PFSK-1 (cell line): ENCODE data around the gene DLL3.

ENCODE experiments used
- FOXP2 ChIP-seq: optimal IDR thresholded peaks from 2 replicates; pipeline ENCODE3; 2011; ENCODE audit warnings: borderline replicate concordance, control low read depth, inconsistent platforms; ENCODE audit not compliant: insufficient read depth; ENCODE audit errors: extremely low read length, extremely low read depth
- POLR2AphosphoS5 ChIP-seq: IDR thresholded peaks from 2 replicates; pipeline ENCODE4 v1.6.1; 2012; ENCODE audit warnings: low read depth, mild to moderate bottlenecking, control low read depth, low read length, moderate library complexity
- REST ChIP-seq, 2 experiments: IDR thresholded peaks; 2 replicates each; pipeline versions ENCODE4 v1.6.1 to v1.8.0; 2011 to 2012; ENCODE audit warnings: low read depth in 2 of 2, low read length in 2 of 2, control low read depth in 1 of 2, inconsistent platforms in 1 of 2, mild to moderate bottlenecking in 1 of 2, moderate library complexity in 1 of 2; ENCODE audit not compliant: insufficient read depth in 1 of 2
- SIN3A ChIP-seq: IDR thresholded peaks from 2 replicates; pipeline ENCODE4 v1.6.1; 2012; ENCODE audit warnings: mild to moderate bottlenecking, low read length, moderate library complexity, borderline replicate concordance; ENCODE audit not compliant: insufficient read depth
- TAF1 ChIP-seq: IDR thresholded peaks from 2 replicates; pipeline ENCODE4 v1.6.1; 2012; ENCODE audit warnings: low read length, control low read depth, borderline replicate concordance; ENCODE audit not compliant: insufficient read depth

The DLL3 gene

GRCh38 chr19:39497996-39498797, 550 bp upstream of the DLL3 start:
- TF ChIP-seq FOXP2 (peak; percentile 38), POLR2AphosphoS5 (no peak)

DNA sequence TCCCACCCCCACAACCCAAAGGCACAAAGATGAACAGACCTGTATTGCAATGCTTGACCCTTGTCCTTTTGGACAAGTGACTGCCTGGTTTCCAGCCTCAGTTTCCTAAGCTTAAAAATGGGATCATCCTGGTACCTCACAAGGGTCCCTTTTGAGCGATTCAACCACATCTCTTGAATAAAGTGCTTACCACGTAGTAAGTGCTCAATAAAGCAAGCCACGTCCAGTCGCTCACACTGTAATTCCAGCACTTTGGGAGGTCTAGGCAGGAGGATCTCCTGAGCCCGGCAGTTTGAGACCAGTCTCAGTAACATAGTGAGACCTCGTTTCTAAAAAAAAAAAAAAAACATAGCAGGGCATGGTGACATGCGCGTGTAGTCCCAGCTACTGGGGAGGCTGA, 1.2 kb downstream of the DLL3 start:
- no peak for TF ChIP-seq SIN3A
- no peak for TF ChIP-seq FOXP2
- no peak for TF ChIP-seq TAF1
- no peak for TF ChIP-seq REST (IDR thresholded peaks at IDR 0.05; ENCODE audit: insufficient read depth in 1 of 2, low read depth in 2 of 2, low read length in 2 of 2)
- TF ChIP-seq POLR2AphosphoS5, result no peak

DNA sequence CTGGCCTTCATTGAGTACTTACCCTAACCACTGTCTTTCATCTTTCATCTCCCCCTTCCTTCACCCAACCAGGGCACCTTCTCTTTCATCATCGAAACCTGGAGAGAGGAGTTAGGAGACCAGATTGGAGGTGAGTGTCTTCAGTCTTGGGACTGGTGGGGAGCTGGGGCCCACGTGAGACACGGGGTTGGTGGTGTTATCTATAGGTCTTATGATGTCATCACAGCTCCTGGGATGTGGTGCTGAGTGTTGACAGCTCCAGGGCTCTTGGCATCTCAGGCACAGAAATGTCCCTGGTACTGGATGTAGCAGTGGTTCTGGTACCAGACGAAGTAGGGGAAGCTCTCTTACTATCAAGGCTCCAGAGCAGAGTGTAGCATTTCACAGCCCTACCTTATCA, 1.8 kb downstream of the DLL3 start:
- TF ChIP-seq TAF1 (no peak), SIN3A (no peak), REST (IDR thresholded peaks at IDR 0.05; ENCODE audit: insufficient read depth in 1 of 2, low read depth in 2 of 2, low read length in 2 of 2) (no peak), FOXP2 (no peak), POLR2AphosphoS5 (no peak)

DNA sequence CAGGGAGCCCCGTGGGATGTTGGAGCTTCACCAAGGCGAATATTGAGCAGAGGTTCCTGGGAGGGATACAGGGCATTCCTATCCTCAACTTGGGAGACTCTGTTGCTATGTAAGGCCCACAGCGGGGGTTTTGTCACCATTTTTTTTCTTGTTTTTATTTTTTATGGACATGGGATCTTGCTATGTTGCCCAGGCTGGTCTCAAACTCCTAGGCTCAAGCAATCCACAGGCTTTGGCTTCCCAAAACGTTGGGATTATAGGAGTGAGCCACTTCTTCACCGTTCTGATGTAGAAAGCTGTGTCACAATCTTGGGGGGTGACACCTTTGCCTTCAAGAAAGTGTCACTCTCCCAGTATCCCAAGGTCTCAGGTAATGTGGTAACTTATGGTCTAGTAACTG, 2.6 kb downstream of the DLL3 start:
- no peak for TF ChIP-seq SIN3A
- no peak for TF ChIP-seq REST (IDR thresholded peaks at IDR 0.05; ENCODE audit: insufficient read depth in 1 of 2, low read depth in 2 of 2, low read length in 2 of 2)
- no peak for TF ChIP-seq POLR2AphosphoS5
- no peak for TF ChIP-seq TAF1
- no peak for TF ChIP-seq FOXP2

- TF ChIP-seq SIN3A, result no peak
- TF ChIP-seq FOXP2, result peak; percentile 92
Observed at GRCh38 chr19:39502640-39503417, 4.1 kb downstream of the DLL3 start.

DNA sequence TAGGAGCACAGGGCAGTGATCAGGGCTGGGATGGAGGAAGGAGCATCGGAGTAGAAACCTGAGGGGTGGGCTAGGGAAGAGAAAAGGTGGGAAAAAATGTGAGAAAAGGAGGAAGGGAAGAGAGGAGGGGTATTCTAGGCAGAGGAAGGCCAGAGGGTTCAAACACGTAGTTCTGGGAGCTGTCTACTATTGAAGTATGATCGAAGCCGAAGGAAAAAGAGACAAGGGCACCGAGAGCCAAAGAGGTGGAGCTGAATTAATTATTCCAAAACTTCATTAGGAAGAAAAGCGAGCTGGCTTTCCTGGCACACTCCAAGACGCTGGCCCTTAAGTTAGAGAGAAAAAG, 7.8 kb downstream of the DLL3 start:
- TF ChIP-seq REST (IDR thresholded peaks at IDR 0.05; ENCODE audit: insufficient read depth in 1 of 2, low read depth in 2 of 2, low read length in 2 of 2) (no peak), SIN3A (no peak), TAF1 (no peak)
